Measurements from ENCODE around the gene PLPPR5. TPM values are rescaled to one million over a fixed set of nuclear protein-coding genes. Genes with fewer than 3 reads are reported as not detected.

PLPPR5 gene
- total and polyA plus RNA-seq, 2 experiments from 2014 or later, result 0.17 TPM; not detected in 1

DNA sequence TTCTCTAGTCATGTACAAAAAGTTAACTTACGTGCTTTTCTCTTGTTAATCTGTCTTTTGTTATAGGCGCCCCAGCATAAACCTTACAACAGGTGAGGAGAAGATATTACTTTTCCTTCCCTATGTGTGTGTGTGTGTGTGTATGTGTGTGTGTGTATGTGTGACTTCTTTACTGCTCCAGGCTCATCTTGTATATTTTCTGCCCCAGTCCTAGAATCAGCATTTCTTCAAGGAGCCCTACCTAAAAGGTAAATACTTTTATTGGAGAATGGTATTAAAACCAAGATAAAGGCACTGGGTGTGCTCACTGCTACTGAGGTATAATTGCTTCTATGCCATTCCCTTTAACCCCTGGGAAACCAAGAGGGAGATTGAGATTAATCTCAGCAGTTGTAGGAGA is 129.8 kb downstream of the PLPPR5 start:
- Histone ChIP-seq H3K9me2 (replicated peaks; ENCODE audit: insufficient read depth) (no peaks in the 10 kb centered on the region), H3K79me2 (no peaks in the 10 kb centered on the region), H3K4me1 (ENCODE audit: insufficient read depth) (peaks cover 9% of the 10 kb centered on the region), H3K4me3 (no peak overlapping the region), H3K27ac (peak overlapping the region; percentile 12), H4K20me1 (ENCODE audit: insufficient read depth, poor library complexity, severe bottlenecking) (no peaks in the 10 kb centered on the region), H3K27me3 (no peaks in the 10 kb centered on the region), H3K4me2 (no peak overlapping the region), H2AFZ (no peak overlapping the region), H3K9me3 (ENCODE audit: low read depth) (no peaks in the 10 kb centered on the region), H3K36me3 (replicated peaks; ENCODE audit: insufficient read depth, low read depth) (no peaks in the 10 kb centered on the region)
- WGBS (ENCODE audit: low lambda C conversion rate, missing lambda C conversion rate), result 81% methylated on average over 2 of the region's 2 CpGs
- TF ChIP-seq, protein P1, sequence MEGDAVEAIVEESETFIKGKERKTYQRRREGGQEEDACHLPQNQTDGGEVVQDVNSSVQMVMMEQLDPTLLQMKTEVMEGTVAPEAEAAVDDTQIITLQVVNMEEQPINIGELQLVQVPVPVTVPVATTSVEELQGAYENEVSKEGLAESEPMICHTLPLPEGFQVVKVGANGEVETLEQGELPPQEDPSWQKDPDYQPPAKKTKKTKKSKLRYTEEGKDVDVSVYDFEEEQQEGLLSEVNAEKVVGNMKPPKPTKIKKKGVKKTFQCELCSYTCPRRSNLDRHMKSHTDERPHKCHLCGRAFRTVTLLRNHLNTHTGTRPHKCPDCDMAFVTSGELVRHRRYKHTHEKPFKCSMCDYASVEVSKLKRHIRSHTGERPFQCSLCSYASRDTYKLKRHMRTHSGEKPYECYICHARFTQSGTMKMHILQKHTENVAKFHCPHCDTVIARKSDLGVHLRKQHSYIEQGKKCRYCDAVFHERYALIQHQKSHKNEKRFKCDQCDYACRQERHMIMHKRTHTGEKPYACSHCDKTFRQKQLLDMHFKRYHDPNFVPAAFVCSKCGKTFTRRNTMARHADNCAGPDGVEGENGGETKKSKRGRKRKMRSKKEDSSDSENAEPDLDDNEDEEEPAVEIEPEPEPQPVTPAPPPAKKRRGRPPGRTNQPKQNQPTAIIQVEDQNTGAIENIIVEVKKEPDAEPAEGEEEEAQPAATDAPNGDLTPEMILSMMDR (IDR thresholded peaks at IDR 0.05; ENCODE audit: poor library complexity), result no peak
- TF ChIP-seq EZH2phosphoT487 (IDR thresholded peaks at IDR 0.05; ENCODE audit: low read depth, severe bottlenecking, unreplicated experiment) (no peak), EZH2 (IDR thresholded peaks at IDR 0.05; ENCODE audit: borderline replicate concordance) (no peak)
- DNase-seq (ENCODE audit: low spot score), result no peak

DNA sequence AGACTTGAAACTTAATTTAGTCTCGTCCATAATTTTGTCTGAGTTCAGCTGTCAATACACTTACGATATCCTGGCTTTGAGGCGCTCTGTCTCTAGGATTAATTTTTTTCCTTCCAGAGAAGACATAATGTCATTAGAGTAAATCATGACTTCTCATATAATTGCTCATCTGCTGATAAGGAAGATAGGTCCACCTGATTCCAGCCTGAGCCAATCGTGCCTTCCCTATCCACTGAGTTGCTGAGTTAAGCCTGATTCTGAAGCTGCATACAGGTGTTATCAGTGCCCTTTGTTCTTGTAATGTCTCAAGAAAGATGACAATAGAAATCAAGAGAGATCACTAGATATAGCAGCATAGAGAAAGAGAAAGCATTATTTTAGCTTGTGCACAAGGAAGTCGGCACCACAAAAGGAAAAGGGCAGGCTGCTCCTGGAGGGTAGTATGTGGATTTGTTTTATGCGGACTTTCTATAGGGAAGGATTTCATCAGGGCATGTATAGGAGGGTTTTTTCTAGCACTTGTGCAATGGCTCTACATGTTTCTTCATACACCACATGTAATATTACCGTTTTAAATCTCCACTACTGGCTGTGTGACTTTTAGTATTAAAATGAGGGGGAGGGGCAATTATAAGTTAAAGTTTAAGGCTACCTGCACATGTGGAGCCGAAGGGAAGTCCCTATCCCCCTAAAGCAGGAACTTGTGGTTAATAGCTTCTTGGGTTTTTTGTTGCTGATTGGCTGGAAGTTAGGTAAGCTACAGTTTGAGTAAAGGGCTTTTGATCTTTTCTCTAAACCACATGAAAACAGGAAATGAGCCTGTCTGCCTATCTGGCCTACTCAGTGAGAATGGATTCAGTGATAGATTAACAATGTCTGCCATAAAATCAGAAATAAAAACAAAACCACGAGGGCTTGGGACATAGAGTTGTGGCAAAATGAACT is 133.4 kb downstream of the PLPPR5 start:
- WGBS (ENCODE audit: low lambda C conversion rate, missing lambda C conversion rate), result 81% methylated on average over 9 of the region's 9 CpGs
- H3K4me2 ChIP-seq, result no peak overlapping the region
- H3K4me1 ChIP-seq (ENCODE audit: insufficient read depth), result peaks cover 10% of the 10 kb centered on the region
- H3K9me2 ChIP-seq (replicated peaks; ENCODE audit: insufficient read depth), result no peaks in the 10 kb centered on the region
- H3K79me2 ChIP-seq, result no peaks in the 10 kb centered on the region
- TF ChIP-seq EZH2phosphoT487 (IDR thresholded peaks at IDR 0.05; ENCODE audit: low read depth, severe bottlenecking, unreplicated experiment) (no peak), EZH2 (IDR thresholded peaks at IDR 0.05; ENCODE audit: borderline replicate concordance) (no peak)
- TF ChIP-seq, protein P1 (IDR thresholded peaks at IDR 0.05; ENCODE audit: poor library complexity), result no peak
- no peaks in the 10 kb centered on the region for H3K9me3 ChIP-seq (ENCODE audit: low read depth)
- H3K36me3 ChIP-seq (replicated peaks; ENCODE audit: insufficient read depth, low read depth), result no peaks in the 10 kb centered on the region
- no peak for DNase-seq (ENCODE audit: low spot score)
- H3K4me3 ChIP-seq, result no peak overlapping the region
- no peak overlapping the region for H3K27ac ChIP-seq
- H4K20me1 ChIP-seq (ENCODE audit: insufficient read depth, poor library complexity, severe bottlenecking), result no peaks in the 10 kb centered on the region
- no peak overlapping the region for H2AFZ ChIP-seq
- H3K27me3 ChIP-seq, result no peaks in the 10 kb centered on the region

DNA sequence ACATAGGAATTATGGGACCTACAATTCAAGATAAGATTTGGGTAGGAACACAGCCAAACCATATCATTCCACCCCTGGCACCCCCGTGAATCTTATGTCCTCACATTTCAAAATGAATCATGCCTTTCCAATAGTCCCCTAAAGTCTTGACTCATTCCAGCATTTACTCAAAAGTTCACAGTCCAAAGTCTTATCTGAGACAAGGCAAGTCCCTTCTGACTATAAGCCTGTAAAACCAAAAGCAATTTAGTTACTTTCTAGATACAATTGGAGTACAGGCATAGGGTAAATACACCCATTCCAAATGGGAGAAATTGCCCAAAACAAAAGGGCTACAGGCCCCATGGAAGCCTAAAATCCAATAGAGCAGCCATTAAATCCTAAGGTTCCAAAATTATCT is 138.9 kb downstream of the PLPPR5 start:
- no peaks in the 10 kb centered on the region for H3K79me2 ChIP-seq
- H4K20me1 ChIP-seq (ENCODE audit: insufficient read depth, poor library complexity, severe bottlenecking), result no peaks in the 10 kb centered on the region
- TF ChIP-seq, protein P1 (IDR thresholded peaks at IDR 0.05; ENCODE audit: poor library complexity), result no peak
- TF ChIP-seq EZH2 (IDR thresholded peaks at IDR 0.05; ENCODE audit: borderline replicate concordance), result no peak
- no peak for TF ChIP-seq EZH2phosphoT487 (IDR thresholded peaks at IDR 0.05; ENCODE audit: low read depth, severe bottlenecking, unreplicated experiment)
- H3K27ac ChIP-seq, result peak overlapping the region; percentile 45
- no peak overlapping the region for H3K4me3 ChIP-seq
- no peaks in the 10 kb centered on the region for H3K9me3 ChIP-seq (ENCODE audit: low read depth)
- no peak for DNase-seq (ENCODE audit: low spot score)
- H3K9me2 ChIP-seq (replicated peaks; ENCODE audit: insufficient read depth), result no peaks in the 10 kb centered on the region
- H3K4me2 ChIP-seq, result no peak overlapping the region
- H3K27me3 ChIP-seq, result no peaks in the 10 kb centered on the region
- H3K4me1 ChIP-seq (ENCODE audit: insufficient read depth), result peaks cover 4% of the 10 kb centered on the region
- H2AFZ ChIP-seq, result no peak overlapping the region
- 47% methylated on average over 1 of the region's 1 CpG for WGBS (ENCODE audit: low lambda C conversion rate, missing lambda C conversion rate)
- H3K36me3 ChIP-seq (replicated peaks; ENCODE audit: insufficient read depth, low read depth), result no peaks in the 10 kb centered on the region
